ENCODE results near the gene GRXCR1. TPM values are rescaled to one million over a fixed set of nuclear protein-coding genes. Genes with fewer than 3 reads are reported as not detected.

Gene GRXCR1
- not detected for total RNA-seq

DNA sequence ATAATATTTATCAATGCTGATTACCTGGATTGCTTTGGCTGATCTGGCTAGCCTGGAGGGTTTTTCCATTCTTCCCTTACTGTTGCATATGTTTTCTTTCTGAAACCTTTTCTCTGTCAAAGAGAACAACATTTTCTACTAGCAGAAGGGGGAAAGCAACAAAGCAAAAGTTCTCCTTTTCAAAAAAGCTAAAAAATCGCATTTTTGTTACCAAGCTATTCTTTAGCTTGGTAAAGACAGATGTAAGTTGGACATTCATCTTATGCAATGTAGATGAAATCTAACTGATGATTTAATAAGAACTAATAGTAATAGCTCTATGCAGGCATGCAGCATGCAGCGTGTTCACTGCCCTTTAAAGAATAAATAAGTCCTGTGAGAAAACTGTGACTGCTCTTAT lies at the start of gene GRXCR1:
Gene GRXCR1 (plus strand): TSS at position 301 of the 400 bp plus-strand sequence. CDS start 554 bp downstream, outside the sequence.
- Histone ChIP-seq H3K4me1 (no peaks in the 10 kb centered on the region), H3K4me3 (no peak within 1 kb of the TSS), H3K36me3 (no peaks in the 10 kb centered on the region), H3K27me3 (peaks cover 0 to 3% (median 0%) of the 10 kb centered on the region in 4 donors), H3K9me3 (no peaks in the 10 kb centered on the region), H3K27ac (no peak within 1 kb of the TSS)
- 71 to 88% methylated on average over 2 of the region's 2 CpGs for WGBS, 2 donors
- TF ChIP-seq POLR2A (IDR thresholded peaks at IDR 0.05), result no peak
- TF ChIP-seq, protein P1, sequence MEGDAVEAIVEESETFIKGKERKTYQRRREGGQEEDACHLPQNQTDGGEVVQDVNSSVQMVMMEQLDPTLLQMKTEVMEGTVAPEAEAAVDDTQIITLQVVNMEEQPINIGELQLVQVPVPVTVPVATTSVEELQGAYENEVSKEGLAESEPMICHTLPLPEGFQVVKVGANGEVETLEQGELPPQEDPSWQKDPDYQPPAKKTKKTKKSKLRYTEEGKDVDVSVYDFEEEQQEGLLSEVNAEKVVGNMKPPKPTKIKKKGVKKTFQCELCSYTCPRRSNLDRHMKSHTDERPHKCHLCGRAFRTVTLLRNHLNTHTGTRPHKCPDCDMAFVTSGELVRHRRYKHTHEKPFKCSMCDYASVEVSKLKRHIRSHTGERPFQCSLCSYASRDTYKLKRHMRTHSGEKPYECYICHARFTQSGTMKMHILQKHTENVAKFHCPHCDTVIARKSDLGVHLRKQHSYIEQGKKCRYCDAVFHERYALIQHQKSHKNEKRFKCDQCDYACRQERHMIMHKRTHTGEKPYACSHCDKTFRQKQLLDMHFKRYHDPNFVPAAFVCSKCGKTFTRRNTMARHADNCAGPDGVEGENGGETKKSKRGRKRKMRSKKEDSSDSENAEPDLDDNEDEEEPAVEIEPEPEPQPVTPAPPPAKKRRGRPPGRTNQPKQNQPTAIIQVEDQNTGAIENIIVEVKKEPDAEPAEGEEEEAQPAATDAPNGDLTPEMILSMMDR (IDR thresholded peaks at IDR 0.05), result no peak
- DNase-seq, result no peak
- intact Hi-C loops (cut with DNase I), result no loop called here

DNA sequence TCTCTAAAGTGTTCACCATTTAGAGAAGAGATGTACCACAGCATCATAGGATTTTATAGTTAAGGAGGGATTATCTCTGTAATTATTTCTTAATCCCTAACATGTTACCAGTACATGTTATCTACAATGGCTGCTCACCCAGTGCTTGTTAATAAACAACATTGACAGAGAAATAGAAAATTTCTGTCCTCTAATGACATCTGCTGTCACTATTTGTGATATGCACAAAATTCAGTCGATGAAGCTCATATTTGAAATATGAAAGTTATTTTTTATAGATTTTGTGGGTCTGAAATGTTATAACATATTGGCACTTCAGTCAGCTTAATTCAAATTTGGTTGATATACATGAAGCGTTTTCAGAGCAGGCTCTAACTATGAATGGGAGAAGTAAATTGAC lies 48.8 kb upstream of the GRXCR1 start:
- no peaks in the 10 kb centered on the region for H3K36me3 ChIP-seq
- no peak overlapping the region for H3K4me3 ChIP-seq
- intact Hi-C loops (cut with DNase I), result no loop called here
- 68 to 77% methylated on average over 2 of the region's 2 CpGs for WGBS, 2 donors
- H3K4me1 ChIP-seq, result no peaks in the 10 kb centered on the region
- H3K27ac ChIP-seq, result no peak overlapping the region
- no peaks in the 10 kb centered on the region for H3K9me3 ChIP-seq
- TF ChIP-seq, protein P1 (IDR thresholded peaks at IDR 0.05), result no peak
- no peak for TF ChIP-seq POLR2A (IDR thresholded peaks at IDR 0.05)
- no peak for DNase-seq
- H3K27me3 ChIP-seq, result no peaks in the 10 kb centered on the region

DNA sequence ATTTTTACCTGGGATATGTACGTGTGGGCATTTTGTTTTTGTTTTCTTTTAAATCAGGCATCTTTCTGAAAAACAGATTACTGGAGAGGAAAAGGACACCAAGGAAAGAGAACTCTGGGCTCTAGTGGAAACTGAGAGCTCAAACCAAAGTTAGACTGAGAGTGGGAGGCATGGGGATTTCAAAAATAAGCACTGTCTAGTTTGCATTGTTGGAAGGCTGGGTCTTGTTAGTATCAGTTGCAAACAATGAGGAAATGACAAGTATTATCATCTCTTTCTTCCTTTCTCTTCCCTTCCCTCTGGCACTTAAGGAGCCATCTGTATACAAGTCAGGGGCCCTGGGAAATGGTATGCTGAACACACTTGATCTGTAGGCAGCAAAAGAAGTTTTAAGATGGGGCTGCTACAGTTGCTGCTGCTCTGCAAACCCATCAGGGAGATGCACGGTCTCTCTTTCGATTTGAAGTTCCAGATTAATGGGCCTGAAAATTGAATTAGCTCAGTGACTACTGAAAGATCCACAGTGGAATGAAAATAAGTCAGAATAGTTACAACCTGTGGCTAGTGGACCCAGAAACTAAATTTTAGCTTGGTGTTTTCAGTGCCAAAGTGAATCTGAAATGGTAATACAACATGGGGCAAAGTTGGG lies 48.0 kb upstream of the GRXCR1 start:
- no peak for TF ChIP-seq POLR2A (IDR thresholded peaks at IDR 0.05)
- TF ChIP-seq, protein P1 (IDR thresholded peaks at IDR 0.05), result no peak
- 74 to 76% methylated on average over 3 of the region's 3 CpGs for WGBS, 2 donors
- Histone ChIP-seq H3K27me3 (no peaks in the 10 kb centered on the region), H3K4me3 (no peak overlapping the region), H3K4me1 (no peaks in the 10 kb centered on the region), H3K27ac (no peak overlapping the region), H3K9me3 (peaks cover 0 to 1% (median 0%) of the 10 kb centered on the region in 3 donors), H3K36me3 (no peaks in the 10 kb centered on the region)
- intact Hi-C loops (cut with DNase I), result no loop called here
- no peak for DNase-seq

DNA sequence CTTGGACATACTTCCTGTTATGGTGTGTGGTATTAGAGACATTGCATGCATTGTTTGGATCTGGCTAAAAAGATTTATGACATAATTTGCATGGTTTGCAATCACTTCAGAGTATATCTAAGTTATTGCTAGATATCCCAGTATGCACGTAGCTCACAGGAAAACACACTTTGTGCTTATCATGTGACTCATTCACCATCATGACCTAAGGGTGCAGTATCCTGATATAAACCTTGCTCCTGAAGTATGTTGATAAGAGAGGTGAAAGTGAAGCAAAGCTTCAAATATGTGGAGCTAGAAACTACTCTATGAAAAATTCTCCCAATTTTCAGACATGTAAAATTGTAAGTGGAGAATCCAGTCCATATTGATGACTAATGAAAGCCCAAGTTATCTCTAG lies 46.9 kb upstream of the GRXCR1 start:
- TF ChIP-seq, protein P1 (IDR thresholded peaks at IDR 0.05), result no peak
- TF ChIP-seq POLR2A (IDR thresholded peaks at IDR 0.05), result no peak
- Histone ChIP-seq H3K27ac (no peak overlapping the region), H3K4me1 (no peaks in the 10 kb centered on the region), H3K27me3 (no peaks in the 10 kb centered on the region), H3K9me3 (peaks cover 0 to 9% (median 0%) of the 10 kb centered on the region in 3 donors), H3K4me3 (no peak overlapping the region), H3K36me3 (no peaks in the 10 kb centered on the region)
- intact Hi-C loops (cut with DNase I), result no loop called here
- DNase-seq, result no peak
- WGBS, 2 donors, result 36 to 50% methylated on average over 1 of the region's 1 CpG

DNA sequence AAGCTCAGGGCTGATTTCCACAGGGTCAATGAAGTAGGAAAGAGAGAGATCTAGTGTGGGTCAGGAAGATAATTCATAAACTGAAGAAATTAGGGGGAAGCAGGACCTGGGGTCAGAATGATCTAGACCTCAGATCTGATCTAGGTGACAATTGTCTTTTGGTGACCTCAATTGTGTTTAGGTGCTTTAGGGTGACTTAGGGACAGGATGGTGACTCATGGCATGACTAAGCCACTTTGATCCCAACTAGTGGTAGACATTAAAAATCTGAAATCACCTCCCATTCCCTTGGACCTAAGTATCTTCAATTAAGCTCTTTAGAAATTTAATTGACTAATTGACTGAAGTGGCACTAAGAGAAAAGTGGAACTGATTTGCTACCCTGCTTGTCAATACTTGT lies 36.7 kb upstream of the GRXCR1 start:
- no peak overlapping the region for H3K27ac ChIP-seq
- H3K4me1 ChIP-seq, result no peaks in the 10 kb centered on the region
- no peaks in the 10 kb centered on the region for H3K9me3 ChIP-seq
- H3K36me3 ChIP-seq, result no peaks in the 10 kb centered on the region
- DNase-seq, result no peak
- intact Hi-C loops (cut with DNase I), result no loop called here
- H3K4me3 ChIP-seq, result no peak overlapping the region
- no peaks in the 10 kb centered on the region for H3K27me3 ChIP-seq
- TF ChIP-seq, protein P1 (IDR thresholded peaks at IDR 0.05), result no peak
- no peak for TF ChIP-seq POLR2A (IDR thresholded peaks at IDR 0.05)

Data from esophagus squamous epithelium (tissue), 5 donors.